ENCODE measurements around the gene LRRC8A. TPM values are rescaled to one million over a fixed set of nuclear protein-coding genes. Genes with fewer than 3 reads are reported as not detected.

Gene LRRC8A
- total RNA-seq, 1 experiment from 2014 or later: 22.0 TPM

DNA sequence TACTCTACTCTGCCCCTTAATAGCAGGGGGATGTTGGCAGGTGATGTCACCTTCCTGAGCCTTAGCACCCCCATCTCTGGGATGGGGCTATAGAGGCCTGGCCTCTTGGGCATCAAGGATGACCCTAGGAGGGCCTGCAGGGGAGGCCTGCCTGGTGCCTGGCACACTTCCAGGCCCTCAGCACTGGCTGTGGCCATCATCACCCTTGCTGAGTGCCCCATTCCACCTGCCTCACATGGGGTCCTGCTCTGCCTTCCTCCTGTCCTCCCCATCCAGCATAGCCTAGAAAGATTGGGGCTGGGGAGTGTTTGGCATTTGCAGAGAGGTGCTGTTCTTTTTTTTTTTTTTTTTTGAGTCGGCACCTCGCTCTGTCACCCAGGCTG, 21.1 kb downstream of the LRRC8A start:
- Histone ChIP-seq H3K9me3 (ENCODE audit: control insufficient read depth in 1 of 2, insufficient read depth in 1 of 2, low read depth in 1 of 2, low read length in 2 of 2) (no peaks in the 10 kb centered on the region), H3K4me1 (ENCODE audit: control insufficient read depth in 1 of 2, insufficient read depth in 2 of 2, low read length in 2 of 2) (peaks cover 16 to 33% of the 10 kb centered on the region in 2 experiments), H3K36me3 (ENCODE audit: control insufficient read depth in 1 of 2, insufficient read depth in 2 of 2, low read length in 2 of 2) (peaks cover 2 to 7% of the 10 kb centered on the region in 2 experiments; a peak in 2 of 4 replicates), H3K27me3 (ENCODE audit: insufficient read depth, low read length) (no peaks in the 10 kb centered on the region), H3K9me2 (ENCODE audit: insufficient read depth) (no peaks in the 10 kb centered on the region), H3K9ac (ENCODE audit: low read length) (no peak overlapping the region), H3K79me2 (ENCODE audit: insufficient read depth, low read length) (peaks cover 4% of the 10 kb centered on the region; the same call in 1 of the 2 replicates), H3K4me3 (replicated peaks in 1 of 2; ENCODE audit: low read depth in 1 of 2, low read length in 2 of 2) (no peak overlapping the region), H2AFZ (ENCODE audit: low read depth, low read length, poor library complexity, severe bottlenecking) (no peak overlapping the region), H3K27ac (ENCODE audit: low read depth, low read length) (no peak overlapping the region), H4K20me1 (ENCODE audit: insufficient read depth) (no peaks in the 10 kb centered on the region), H3K4me2 (ENCODE audit: low read length) (peak overlapping the region; percentile 32)
- ATAC-seq (no peak), DNase-seq (ENCODE audit: low read depth, low spot score) (no peak)
- CTCF ChIA-PET: no interaction called here
- no TSS peak for BruUV-seq (replicated peaks)
- TF ChIP-seq YY1 (IDR thresholded peaks at IDR 0.05; ENCODE audit: extremely low read depth, insufficient replicate concordance, low read depth, low read length) (no peak), POLR2A (IDR thresholded peaks at IDR 0.05; ENCODE audit: borderline replicate concordance, extremely low read depth, insufficient read depth, insufficient read length) (no peak), EZH2 (IDR thresholded peaks at IDR 0.05) (no peak), FOSL1 (IDR thresholded peaks at IDR 0.05; ENCODE audit: low read depth) (no peak), CEBPB (IDR thresholded peaks at IDR 0.05; ENCODE audit: low read depth) (no peak), SP1 (IDR thresholded peaks at IDR 0.05; ENCODE audit: low read depth) (no peak), SIN3A (IDR thresholded peaks at IDR 0.05; ENCODE audit: low read depth) (no peak), TCF7L2 (IDR thresholded peaks at IDR 0.05; ENCODE audit: borderline replicate concordance, extremely low read depth, insufficient read depth, insufficient read length) (no peak), ZNF274 (IDR thresholded peaks at IDR 0.05; ENCODE audit: low read depth, low read length) (no peak), CBX3 (IDR thresholded peaks at IDR 0.05; ENCODE audit: low read depth) (no peak), EGR1 (IDR thresholded peaks at IDR 0.05; ENCODE audit: low read depth) (no peak), ELF1 (IDR thresholded peaks at IDR 0.05; ENCODE audit: borderline replicate concordance, low read depth) (no peak), EZH2phosphoT487 (IDR thresholded peaks at IDR 0.05; ENCODE audit: borderline replicate concordance) (no peak), JUND (IDR thresholded peaks at IDR 0.05) (no peak), ZFX (IDR thresholded peaks at IDR 0.05) (no peak)
- TF ChIP-seq, protein P1, sequence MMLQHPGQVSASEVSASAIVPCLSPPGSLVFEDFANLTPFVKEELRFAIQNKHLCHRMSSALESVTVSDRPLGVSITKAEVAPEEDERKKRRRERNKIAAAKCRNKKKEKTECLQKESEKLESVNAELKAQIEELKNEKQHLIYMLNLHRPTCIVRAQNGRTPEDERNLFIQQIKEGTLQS (IDR thresholded peaks at IDR 0.05): no peak
- TF ChIP-seq, protein P2, sequence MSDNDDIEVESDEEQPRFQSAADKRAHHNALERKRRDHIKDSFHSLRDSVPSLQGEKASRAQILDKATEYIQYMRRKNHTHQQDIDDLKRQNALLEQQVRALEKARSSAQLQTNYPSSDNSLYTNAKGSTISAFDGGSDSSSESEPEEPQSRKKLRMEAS (IDR thresholded peaks at IDR 0.05): no peak
- TF ChIP-seq, protein P3, sequence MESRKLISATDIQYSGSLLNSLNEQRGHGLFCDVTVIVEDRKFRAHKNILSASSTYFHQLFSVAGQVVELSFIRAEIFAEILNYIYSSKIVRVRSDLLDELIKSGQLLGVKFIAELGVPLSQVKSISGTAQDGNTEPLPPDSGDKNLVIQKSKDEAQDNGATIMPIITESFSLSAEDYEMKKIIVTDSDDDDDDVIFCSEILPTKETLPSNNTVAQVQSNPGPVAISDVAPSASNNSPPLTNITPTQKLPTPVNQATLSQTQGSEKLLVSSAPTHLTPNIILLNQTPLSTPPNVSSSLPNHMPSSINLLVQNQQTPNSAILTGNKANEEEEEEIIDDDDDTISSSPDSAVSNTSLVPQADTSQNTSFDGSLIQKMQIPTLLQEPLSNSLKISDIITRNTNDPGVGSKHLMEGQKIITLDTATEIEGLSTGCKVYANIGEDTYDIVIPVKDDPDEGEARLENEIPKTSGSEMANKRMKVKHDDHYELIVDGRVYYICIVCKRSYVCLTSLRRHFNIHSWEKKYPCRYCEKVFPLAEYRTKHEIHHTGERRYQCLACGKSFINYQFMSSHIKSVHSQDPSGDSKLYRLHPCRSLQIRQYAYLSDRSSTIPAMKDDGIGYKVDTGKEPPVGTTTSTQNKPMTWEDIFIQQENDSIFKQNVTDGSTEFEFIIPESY (IDR thresholded peaks at IDR 0.05; ENCODE audit: extremely low read depth, insufficient replicate concordance, low read length): no peak
- TF ChIP-seq, protein P4, sequence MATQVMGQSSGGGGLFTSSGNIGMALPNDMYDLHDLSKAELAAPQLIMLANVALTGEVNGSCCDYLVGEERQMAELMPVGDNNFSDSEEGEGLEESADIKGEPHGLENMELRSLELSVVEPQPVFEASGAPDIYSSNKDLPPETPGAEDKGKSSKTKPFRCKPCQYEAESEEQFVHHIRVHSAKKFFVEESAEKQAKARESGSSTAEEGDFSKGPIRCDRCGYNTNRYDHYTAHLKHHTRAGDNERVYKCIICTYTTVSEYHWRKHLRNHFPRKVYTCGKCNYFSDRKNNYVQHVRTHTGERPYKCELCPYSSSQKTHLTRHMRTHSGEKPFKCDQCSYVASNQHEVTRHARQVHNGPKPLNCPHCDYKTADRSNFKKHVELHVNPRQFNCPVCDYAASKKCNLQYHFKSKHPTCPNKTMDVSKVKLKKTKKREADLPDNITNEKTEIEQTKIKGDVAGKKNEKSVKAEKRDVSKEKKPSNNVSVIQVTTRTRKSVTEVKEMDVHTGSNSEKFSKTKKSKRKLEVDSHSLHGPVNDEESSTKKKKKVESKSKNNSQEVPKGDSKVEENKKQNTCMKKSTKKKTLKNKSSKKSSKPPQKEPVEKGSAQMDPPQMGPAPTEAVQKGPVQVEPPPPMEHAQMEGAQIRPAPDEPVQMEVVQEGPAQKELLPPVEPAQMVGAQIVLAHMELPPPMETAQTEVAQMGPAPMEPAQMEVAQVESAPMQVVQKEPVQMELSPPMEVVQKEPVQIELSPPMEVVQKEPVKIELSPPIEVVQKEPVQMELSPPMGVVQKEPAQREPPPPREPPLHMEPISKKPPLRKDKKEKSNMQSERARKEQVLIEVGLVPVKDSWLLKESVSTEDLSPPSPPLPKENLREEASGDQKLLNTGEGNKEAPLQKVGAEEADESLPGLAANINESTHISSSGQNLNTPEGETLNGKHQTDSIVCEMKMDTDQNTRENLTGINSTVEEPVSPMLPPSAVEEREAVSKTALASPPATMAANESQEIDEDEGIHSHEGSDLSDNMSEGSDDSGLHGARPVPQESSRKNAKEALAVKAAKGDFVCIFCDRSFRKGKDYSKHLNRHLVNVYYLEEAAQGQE (IDR thresholded peaks at IDR 0.05; ENCODE audit: low read depth): no peak
- TF ChIP-seq, protein P5, sequence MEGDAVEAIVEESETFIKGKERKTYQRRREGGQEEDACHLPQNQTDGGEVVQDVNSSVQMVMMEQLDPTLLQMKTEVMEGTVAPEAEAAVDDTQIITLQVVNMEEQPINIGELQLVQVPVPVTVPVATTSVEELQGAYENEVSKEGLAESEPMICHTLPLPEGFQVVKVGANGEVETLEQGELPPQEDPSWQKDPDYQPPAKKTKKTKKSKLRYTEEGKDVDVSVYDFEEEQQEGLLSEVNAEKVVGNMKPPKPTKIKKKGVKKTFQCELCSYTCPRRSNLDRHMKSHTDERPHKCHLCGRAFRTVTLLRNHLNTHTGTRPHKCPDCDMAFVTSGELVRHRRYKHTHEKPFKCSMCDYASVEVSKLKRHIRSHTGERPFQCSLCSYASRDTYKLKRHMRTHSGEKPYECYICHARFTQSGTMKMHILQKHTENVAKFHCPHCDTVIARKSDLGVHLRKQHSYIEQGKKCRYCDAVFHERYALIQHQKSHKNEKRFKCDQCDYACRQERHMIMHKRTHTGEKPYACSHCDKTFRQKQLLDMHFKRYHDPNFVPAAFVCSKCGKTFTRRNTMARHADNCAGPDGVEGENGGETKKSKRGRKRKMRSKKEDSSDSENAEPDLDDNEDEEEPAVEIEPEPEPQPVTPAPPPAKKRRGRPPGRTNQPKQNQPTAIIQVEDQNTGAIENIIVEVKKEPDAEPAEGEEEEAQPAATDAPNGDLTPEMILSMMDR (IDR thresholded peaks at IDR 0.05 in 2 of 3, conservative IDR thresholded peaks at IDR 0.05 in 1 of 3; ENCODE audit: borderline replicate concordance in 1 of 3, insufficient read depth in 1 of 3, low read depth in 2 of 3, low read length in 2 of 3): no peak
- POLR2A ChIA-PET: no interaction called here
- intact Hi-C loops (cut with micrococcal nuclease): no loop called here
- RAD21 ChIA-PET (ENCODE audit: low non-redundant PET in 1 of 2, low total read pairs in 2 of 2, uncharacterized antibody in 2 of 2, unreplicated experiment in 2 of 2): no interaction called here
